Activated CD8-positive, alpha-beta memory T cell treated with anti-CD3 and anti-CD28 coated beads, Interleukin-2, amount 50 U/mL, for 48 hours (primary cell): ENCODE data around the gene EEPD1.

Experiments
- DNase-seq: peaks from one replicate; pipeline ENCODE4 v3.0.0-alpha.2; 2020

The EEPD1 gene

DNA sequence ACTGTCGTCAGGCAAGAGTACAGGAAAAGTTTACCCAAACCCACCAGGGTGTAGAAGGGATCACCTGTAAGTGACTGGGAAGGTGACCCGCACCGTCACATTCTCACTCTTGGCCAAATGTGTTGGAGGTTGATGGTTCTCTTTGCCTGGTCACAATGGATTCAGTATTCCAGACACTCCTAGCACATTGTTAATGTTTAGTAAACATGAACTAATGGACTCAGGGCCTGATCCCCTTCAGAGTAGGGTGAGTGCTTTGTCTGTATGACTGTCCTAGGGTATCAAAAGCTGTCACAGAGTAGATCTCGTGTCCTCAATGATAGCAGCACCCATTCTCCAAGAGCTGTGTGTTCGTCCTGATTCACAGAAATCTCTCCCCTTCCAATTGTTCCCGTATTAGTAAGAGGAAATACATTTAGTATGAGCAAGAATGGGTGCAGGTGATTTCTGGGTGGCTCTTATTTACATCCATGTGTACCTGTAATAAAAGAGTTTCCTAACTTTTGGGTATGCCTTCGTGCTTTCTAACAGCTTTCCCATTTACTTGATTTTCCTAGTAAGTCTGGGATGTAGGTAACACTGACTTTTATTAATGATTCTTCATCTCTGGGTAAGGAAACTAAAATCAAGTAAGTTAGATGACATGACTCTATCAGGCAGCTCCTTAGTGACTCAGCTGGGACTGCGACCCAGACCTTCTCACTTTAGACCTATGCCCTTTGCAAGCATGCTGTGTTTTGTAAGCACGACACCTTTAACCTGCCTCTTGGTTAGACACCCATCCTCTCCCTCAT, 4.7 kb downstream of the EEPD1 start:
- no peak for DNase-seq

DNA sequence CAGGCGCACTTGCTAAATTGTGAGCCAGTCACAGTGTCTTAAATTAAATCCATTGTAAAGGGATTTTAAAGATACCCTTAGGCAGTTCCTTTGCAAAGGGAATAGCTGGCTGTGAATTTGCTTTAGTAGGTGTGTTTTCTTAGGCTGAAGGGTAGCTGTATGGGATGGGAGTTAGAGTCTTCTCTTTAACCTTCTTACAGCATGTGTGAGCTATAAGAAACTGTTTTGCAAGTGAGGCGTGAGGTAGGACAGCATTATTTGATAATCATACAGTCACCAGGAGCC, 5.2 kb downstream of the EEPD1 start:
- no peak for DNase-seq

DNA sequence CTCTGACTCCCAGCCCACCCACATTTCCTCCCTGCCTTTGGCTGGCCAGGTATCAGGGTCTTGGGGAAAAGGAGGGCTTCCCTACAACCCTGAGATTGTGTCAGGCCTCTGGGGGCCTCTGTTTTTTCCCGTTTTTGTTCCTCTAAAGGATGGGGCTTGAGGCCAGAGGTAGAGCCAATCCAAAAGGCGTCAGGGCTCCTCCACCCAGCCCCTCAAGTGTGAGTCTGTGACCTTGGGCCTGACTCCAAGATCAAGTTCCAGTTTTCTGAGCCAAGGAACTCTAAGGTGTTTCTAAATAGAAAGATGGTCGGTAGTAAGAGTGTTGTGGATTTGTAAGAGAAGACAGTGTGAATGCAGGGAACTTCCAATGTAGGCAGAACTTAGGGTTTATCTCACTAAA, 6.6 kb downstream of the EEPD1 start:
- no peak for DNase-seq

DNA sequence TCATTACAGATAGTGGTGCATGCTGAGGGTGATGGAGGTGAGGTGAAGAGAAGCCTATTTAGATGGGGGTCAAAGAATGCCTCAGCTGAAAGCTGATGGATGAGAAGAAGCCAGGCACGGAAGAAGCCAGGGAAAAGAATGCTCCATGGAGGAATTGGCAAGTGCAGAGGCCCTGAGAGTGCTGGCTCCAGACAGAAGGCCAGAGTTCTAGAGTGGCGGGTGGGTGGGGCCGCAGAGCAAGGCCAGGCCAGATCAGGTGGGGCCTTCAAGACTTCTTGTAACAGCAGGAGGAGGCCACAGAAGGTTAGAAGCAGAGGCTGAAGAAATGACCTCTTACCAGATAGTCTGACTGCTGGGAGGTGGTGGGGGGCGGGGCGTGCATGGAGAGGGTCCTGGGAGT, 7.3 kb downstream of the EEPD1 start:
- DNase-seq = no peak

DNA sequence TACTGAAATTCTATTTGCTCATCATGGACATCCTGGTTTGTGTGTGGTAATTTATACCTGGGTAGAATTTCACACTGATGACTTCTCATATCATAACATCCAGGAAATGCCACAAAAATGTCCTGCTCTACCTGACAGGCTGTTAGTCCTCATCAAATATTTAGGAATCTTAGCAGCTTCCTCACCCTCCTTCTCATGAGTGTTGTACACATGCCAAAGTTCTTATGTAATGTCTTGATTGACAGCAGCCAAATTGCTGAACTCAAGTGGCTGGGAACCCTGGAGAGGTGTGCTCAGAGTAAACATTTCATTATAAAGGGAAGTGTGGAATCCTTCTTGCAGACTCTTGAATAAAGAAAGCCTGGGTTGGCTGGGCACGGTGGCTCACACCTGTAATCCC, 8.9 kb downstream of the EEPD1 start:
- no peak for DNase-seq

DNA sequence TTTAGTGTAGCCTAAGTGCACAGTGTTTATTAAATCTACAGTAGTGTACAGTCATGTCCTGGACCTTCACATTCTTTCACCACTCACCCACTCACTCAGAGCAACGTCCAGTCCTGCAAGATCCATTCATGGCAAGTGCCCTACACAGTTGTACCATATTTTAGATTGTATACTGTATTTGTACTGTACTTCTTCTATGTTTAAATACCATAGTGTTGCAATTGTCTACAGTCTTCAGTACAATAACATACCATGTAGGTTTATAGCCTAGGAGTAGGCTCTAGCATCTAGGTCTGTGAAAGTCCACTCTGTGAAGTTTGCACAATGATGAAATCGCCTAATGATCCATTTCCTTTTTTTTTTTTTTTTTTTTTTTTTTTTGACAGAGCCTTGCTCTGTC, 12.0 kb downstream of the EEPD1 start:
- no peak for DNase-seq

DNA sequence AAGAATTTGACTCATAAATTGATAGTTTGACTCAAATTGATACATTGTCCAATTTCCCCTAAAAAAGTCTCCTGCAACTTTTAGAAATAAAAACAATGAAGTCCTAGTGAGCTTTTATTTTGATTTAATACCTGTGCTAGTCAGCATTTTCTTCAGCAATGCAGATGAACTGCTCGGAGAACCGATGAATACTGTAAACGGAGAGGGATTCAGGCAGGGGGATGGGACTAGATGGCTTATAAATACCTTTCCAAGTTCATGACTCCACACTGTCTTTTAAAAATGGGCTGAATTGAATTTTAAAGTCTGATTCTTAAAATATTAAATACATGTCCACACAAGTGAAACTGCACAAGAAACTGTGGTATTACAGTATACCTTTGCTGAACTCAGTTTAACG, 12.7 kb downstream of the EEPD1 start:
- no peak for DNase-seq

DNA sequence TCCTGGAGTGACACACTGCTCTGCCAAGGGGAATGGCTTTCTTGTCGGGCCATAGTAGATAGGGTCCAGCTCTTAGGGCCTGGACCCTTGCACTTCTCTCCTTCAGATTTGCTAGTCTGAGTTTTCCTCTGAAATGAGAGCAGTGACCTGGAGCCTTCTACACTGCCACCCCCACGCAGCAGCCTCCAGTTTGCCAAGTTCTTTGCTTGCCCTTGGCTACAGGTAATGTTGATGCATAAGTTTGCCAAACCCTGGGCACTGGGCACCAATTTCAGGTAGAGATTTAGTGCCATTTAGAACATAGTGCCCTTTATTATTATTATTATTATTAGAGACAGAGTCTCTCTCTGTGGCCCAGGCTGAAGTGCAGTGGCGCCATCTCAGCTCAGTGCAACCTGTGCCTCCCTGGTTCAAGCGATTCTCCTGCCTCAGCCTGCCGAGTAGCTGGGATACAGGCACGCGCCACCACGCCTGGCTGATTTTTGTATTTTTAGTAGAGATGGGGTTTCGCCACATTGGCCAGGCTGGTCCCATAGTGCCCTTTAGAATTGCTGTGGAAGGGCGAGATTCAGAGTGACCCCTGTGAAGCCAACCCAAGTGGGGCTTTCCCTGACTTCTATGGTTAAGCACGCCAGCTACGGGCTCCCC, 14.5 kb downstream of the EEPD1 start:
- no peak for DNase-seq

DNA sequence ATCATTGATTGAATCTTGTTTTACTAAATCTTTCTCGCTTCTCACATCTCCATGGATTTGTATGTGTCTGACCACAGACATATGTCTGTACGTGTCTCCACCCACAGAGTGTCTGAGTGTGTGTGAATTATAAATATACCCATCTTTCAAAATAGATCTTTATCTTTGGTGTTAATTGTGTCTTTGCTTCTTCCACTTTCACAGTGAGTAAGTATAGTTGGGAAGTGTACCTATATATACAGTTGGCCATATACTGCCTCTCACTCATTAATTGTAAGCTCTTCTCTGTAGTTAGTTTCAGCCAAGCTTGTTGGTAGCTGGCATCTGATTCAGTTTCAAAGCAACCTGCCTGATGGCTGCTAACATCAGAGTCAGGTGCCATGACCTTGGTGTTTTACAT, 18.4 kb downstream of the EEPD1 start:
- no peak for DNase-seq

DNA sequence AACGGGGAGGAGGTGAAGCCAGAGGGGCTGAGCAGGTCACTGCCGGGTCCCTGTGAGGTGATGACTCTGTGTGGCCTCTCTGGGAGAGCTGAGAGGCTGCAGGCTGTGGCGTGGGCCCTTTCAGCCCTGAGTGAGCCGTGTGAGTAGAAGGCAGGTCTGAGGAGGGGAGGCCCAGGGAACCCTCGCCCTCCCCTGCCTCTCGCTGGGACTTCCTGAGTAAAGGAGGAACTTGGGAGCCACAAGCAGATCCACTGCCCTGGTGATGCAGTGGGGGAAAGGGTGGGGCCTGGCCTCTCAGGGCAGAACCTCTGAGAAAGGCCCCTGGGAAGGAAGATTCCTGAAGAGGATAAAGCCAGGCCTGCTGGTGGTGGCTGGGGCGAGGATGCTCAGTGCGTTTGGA, 22.8 kb downstream of the EEPD1 start:
- no peak for DNase-seq

DNA sequence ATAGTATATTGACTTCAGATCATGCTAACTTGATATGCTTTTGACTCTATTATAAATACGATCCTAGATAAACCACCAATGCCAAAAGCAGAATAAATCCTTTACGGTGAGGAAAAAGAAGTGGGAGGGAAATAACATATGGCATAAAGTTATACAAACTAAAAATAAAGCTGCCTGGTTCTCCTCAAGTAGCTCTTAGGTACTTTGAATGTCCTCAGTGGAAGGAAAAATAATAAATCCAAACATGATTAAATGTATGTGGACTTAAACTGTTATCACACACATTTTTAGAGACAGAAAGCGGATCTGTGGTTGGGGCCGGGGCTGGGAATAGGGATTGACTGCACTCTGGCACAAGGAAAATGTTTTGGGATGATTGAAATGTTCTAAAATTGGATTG, 23.6 kb downstream of the EEPD1 start:
- DNase-seq = no peak

DNA sequence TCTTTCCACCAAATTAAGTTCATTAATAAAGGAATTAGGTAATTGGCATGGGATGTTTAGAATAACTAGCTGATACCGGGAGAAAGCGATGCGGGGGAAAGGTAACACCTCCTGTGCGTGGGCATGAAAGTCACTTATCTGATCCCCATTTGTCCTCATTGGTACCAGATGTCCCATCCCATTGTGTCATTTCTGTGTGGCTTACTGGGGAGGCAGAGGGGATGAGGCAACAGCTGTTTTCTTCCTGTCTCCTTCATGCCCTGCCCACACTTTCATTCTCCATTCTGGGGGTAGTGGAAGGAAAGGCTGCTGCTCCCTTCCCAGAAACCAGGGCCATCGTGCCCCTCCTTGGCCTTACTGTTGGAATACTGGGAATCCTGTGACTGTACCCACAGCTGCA, 27.1 kb downstream of the EEPD1 start:
- DNase-seq = no peak

DNA sequence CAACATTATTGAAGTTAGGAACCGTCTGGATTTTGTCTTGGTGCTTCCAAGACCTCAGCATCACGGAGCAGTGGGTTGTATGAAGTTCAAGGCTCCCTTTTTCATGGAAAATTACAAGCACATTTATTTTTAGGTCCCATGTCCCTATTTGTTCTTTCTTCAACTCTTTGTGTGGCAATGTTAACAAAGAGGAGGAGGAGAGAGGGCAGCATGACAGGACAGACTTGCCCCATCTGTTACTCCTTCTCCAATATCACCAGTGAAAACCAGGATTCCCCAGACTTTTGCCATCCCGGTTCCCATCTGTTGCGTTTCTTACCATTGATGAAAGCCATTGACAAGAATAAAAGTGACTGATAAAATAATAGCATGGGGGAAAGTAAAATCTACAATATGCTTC, 28.6 kb downstream of the EEPD1 start:
- DNase-seq = no peak

DNA sequence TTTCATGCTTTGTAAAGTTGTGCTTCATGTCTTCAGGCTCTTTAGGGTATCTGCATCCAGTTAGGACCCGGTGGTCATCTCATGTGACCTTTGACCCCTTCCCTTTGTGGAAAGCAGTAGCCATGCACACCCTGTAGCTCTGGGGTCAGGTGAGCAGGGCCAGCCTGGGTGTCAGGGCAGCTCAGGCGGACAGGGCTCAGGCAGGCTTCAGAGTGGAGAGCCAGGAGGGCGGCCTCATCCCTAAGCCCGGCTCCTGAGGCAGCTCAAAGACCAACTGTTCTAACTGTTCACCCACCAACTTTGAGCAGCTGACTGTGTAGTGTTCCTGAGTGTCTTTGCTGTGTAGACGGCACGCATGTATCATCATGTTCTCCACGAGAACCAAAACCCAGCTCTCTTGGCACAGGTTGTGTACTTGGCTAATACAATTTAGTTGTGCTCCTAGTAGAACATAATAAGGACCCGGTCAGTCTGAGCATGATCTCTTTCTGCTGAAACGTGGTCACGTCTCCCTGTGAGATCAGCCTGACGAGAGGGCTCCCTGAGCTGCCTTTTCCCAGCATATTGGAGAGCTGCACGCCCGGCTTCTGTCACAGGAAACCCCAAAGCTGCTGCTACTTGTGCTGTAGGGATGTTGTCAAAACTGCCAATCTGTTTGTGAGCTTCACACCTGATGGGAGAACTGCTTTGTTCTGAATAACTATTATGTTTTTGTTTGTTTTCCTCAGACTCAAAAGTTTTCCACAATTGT, 30.0 kb downstream of the EEPD1 start:
- no peak for DNase-seq

DNA sequence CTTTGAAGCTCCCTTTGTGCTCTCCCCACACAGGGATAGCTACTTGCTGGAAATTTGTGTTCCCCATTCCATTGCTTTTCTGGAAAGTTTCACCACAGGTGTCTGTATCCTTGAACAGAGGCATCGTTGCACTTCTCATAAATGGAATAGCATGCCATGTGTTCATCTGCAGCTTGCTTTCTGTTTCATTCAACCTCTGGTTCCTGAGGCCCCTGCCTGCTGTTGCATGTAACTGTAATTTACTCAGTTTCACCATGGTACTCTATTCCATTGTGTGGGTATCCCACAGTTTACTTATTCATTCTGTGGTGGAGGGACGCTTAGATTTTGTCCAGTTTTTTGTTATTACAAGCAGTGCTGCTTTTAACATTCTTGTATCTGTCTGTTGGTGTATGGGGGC, 32.0 kb downstream of the EEPD1 start:
- no peak for DNase-seq

DNA sequence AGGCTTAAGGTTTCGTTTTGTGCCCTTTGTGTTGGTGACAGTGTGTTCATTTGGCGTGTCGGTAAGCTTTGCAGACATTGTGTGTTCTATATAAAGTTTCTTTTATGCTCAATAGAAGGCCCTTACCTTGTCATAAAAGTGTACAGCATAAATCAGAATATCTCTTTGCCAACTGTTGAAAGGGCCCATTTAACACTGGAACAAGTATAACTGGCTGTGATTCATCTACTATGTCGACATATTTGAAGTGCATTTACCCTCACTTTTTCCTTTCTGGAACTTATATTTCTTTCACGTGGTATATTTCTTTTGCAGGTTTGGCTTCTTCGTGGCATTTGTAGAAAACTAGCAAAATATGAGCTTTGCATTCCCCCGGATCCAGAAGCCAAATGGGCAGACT, 32.7 kb downstream of the EEPD1 start:
- DNase-seq = no peak

DNA sequence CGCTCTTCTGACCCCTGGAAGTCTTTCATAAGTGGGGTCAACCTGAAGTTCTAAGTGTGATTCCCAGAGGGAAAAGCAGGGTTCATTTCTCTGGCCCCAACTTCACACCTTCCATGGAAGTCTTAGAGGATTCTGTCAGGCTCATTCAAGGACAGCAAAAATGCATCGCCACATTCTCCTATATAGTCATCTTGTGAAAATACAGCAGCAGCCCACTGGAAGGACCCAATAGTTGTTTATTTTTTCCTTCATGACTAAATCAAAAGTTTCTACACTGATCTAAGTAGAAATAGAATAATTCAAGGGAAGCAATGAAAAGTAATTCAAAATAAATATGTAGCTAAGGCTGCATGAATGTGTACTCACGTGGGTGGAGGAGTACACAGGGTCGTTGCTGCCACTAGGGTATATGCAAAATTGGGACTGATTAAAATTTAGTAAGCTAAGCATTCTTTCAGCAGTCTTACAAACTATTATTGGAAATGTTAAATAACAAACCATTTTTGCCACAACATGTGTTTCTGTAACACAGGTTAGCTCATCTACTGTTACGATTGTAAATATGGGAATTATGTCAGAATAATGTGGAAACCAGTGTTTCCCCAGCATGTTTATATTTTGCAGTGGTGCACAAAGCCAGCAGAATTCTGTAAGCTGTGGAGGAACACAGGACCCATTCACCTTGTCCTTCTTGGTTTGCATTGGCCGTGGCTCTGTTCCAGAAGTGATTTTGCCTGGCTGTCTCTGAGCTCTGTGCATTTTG, 33.5 kb downstream of the EEPD1 start:
- no peak for DNase-seq

DNA sequence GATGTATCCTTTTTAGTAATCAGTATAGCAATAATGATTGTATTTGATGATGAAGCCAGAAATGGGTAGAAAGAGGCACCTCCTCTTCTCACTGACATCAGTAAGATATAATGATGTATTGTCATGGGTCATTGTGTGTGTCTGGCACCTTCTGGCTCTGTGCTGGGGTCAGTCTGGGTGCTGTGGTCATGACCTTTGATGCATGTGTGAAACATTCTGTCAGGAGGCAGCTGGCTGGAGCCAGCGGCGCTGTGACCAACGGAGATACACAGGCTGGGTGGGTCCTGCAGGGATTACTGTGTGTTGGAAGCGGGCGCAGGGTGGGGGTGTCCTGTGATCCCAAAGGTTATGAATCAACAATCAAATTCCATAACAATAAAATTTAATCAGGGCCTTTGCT, 35.2 kb downstream of the EEPD1 start:
- no peak for DNase-seq

DNA sequence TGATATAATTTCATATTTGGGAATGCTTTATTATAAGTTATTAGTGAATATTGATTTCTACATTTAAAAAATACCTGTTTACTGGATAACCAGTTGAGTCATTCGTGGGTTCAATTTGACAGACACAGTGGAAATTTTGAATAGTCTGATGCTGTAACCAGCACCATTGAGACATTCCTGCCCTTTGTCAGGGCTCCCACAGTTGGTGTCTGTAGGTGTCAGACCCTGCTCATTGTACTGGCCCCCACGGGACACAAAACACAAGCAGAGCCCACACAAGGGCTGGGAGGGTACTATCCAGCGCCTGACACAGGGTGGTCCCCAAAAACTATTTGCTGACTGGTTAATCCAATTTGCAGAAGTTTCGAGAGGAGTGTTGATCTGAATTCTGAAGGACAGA, 35.9 kb downstream of the EEPD1 start:
- DNase-seq = no peak

DNA sequence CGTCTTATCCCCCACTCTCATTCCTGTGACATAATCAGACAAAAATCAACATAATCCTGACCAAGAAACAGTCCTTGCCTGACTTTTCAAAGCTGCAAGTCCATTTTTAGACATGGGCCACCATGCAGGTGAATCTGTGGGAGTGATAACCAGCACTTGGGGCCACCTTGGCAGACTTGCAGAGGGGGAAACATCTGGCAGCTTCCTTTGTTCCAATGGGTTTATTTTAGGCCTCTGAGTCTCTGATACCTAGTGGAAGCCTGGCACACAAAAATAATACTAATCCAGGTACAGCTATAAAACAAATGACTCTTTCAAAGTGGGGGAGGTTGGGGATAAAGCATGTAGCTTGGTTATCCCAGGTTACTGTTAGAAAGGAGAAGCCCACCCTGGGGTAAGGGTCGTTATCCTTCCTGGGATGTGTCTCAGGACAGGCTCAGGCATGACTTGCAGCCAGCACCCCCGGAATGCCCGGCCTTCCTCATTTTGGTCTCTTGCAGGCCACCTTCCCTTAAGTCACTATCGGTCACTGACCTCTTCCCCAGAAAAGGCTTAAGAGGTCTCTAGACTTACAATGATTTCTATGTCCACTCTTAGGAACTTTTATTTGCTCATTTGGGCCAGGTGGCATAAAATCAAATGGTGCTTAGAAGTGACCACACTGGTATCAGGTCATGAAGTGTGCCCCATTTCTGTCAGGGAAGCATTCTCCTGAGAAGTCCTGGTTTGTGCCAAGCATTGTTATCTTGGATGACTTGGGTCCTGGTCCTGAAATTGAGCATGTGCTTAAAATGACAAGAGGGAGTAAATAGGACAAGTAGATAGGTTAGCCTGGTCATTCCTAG, 37.6 kb downstream of the EEPD1 start:
- DNase-seq = no peak

DNA sequence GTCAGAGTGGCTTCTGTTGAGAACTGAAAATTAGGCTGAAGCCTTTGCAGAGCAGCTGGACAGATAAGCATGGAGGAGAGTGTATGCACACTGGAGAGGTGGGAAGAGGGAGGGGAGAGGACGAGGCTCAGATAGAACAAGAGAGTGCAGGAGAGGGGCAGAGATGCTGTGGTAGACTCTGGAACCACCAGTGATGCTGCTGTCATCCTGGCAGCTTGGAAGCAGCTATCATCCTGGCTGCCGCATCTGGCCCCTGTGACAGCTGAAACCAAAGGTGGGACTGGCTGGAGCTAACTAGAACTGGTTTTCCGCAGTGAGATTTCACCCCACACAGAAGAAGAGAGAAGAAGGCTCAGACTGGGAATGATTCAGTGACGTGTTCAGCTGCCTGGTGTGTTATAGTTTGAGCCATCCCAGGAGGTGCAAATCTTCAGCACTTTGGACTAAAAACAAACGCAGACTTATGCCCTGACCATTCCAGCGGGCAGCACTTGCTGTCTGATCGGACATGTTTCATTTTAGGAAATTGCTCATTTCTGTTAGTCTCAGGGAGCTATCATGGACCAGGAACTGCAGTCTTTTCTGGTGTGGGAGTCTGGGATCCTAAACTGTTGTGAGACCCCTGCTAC, 38.4 kb downstream of the EEPD1 start:
- no peak for DNase-seq
